Measurements from ENCODE around the gene TBL3. TPM values are rescaled to one million over a fixed set of nuclear protein-coding genes. Genes with fewer than 3 reads are reported as not detected.
A peak's percentile ranks its signal among the peaks of the same experiment; 100 is the strongest.

TBL3 gene
- total RNA-seq, 2 experiments from 2014 or later = 49.9 to 67.2 TPM

- Histone ChIP-seq H3K36me3 (ENCODE audit: insufficient read depth, low read length) (no peaks in the 10 kb centered on the region), H2AFZ (ENCODE audit: low read length) (peak overlapping the region; percentile 35; the same call in 1 of the 2 replicates), H3K4me2 (ENCODE audit: low read length) (peak overlapping the region; percentile 55), H3K4me3 (ENCODE audit: low read depth, low read length, poor library complexity, severe bottlenecking) (peak overlapping the region; percentile 29), H3K79me2 (ENCODE audit: insufficient read depth, low read depth, low read length) (no peaks in the 10 kb centered on the region), H4K20me1 (ENCODE audit: insufficient read depth, low read length) (no peaks in the 10 kb centered on the region), H3K9me2 (ENCODE audit: insufficient read depth, low read length) (no peaks in the 10 kb centered on the region), H3K4me1 (ENCODE audit: insufficient read depth, low read length, poor library complexity, severe bottlenecking) (peaks cover 13% of the 10 kb centered on the region), H3K9me3 (ENCODE audit: low read length) (no peaks in the 10 kb centered on the region), H3K27ac (ENCODE audit: low read depth, low read length, poor library complexity, severe bottlenecking) (no peak overlapping the region)
- no peak for TF ChIP-seq CTCF (conservative IDR thresholded peaks at IDR 0.05; ENCODE audit: low read length)
- no peak for TF ChIP-seq EZH2phosphoT487 (IDR thresholded peaks at IDR 0.05; ENCODE audit: borderline replicate concordance, low read depth, low read length)
- no TSS peak for BruUV-seq (replicated peaks)
- intact Hi-C loops (cut with micrococcal nuclease; ENCODE audit: unreplicated experiment) = loop anchor here (1.0 to 2.0 kb wide), 2 partner anchors 24 to 118 kb away; partner anchors contain the start of genes NTHL1 and TSC2
- CTCF ChIA-PET (ENCODE audit: unreplicated experiment) = interaction anchor here (0.6 to 0.7 kb wide), 3 partner anchors 56 to 117 kb away, joined by 3 to 8 read pairs (median 3); no protein-coding TSS in a partner anchor
- DNase-seq (ENCODE audit: low spot score) = peak; percentile 32
- POLR2A ChIA-PET = interaction anchor here (0.6 kb wide), 2 partner anchors 10 to 343 kb away, joined by 3 read pairs; no protein-coding TSS in a partner anchor
Measured at GRCh38 chr16:2022723-2023091, 50.9 kb downstream of the TBL3 start.

- no TSS peak for BruUV-seq (replicated peaks)
- POLR2A ChIA-PET = no interaction called here
- peak overlapping the region; percentile 67 for H3K4me2 ChIP-seq (ENCODE audit: low read length)
- peaks cover 13% of the 10 kb centered on the region for H3K4me1 ChIP-seq (ENCODE audit: insufficient read depth, low read length, poor library complexity, severe bottlenecking)
- DNase-seq (ENCODE audit: low spot score) = peak; percentile 89
- H3K9me3 ChIP-seq (ENCODE audit: low read length) = no peaks in the 10 kb centered on the region
- H3K36me3 ChIP-seq (ENCODE audit: insufficient read depth, low read length) = no peaks in the 10 kb centered on the region
- no peaks in the 10 kb centered on the region for H3K9me2 ChIP-seq (ENCODE audit: insufficient read depth, low read length)
- H4K20me1 ChIP-seq (ENCODE audit: insufficient read depth, low read length) = no peaks in the 10 kb centered on the region
- peak overlapping the region; percentile 29 for H3K4me3 ChIP-seq (ENCODE audit: low read depth, low read length, poor library complexity, severe bottlenecking)
- CTCF ChIA-PET (ENCODE audit: unreplicated experiment) = interaction anchor here (0.6 to 0.7 kb wide), 2 partner anchors 56 to 117 kb away, joined by 3 to 8 read pairs; no protein-coding TSS in a partner anchor
- H3K27ac ChIP-seq (ENCODE audit: low read depth, low read length, poor library complexity, severe bottlenecking) = no peak overlapping the region
- no peaks in the 10 kb centered on the region for H3K79me2 ChIP-seq (ENCODE audit: insufficient read depth, low read depth, low read length)
- intact Hi-C loops (cut with micrococcal nuclease; ENCODE audit: unreplicated experiment) = loop anchor here (1.0 to 2.0 kb wide), 2 partner anchors 23 to 117 kb away; partner anchors contain the start of genes NTHL1 and TSC2
- TF ChIP-seq CTCF (conservative IDR thresholded peaks at IDR 0.05; ENCODE audit: low read length) (peak; percentile 91), EZH2phosphoT487 (IDR thresholded peaks at IDR 0.05; ENCODE audit: borderline replicate concordance, low read depth, low read length) (no peak)
- peak overlapping the region; percentile 81 for H2AFZ ChIP-seq (ENCODE audit: low read length)
Measured at GRCh38 chr16:2023092-2024031, 51.5 kb downstream of the TBL3 start.
